K562 (cell line): ENCODE results near the gene TMEM164.

Source experiments
- EP300 ChIP-seq: IDR thresholded peaks from 2 replicates; pipeline ENCODE4 v1.6.1; 2012; ENCODE audit warnings: low read length, improper control_type of control experiment
- SAFB2 ChIP-seq: fragments of 200-400 bp; formaldehyde crosslinking; IDR thresholded peaks from 2 replicates; pipeline ENCODE4 v1.6.1; 2018; ENCODE audit warnings: borderline replicate concordance, low read length, low read depth, moderate library complexity; ENCODE audit not compliant: severe bottlenecking
- SMAD4 ChIP-seq: fragments of 250-450 bp; sonication (Bioruptor Pico); conservative IDR thresholded peaks from 2 replicates; pipeline ENCODE4 v1.8.0; 2021; ENCODE audit warnings: inconsistent platforms, mild to moderate bottlenecking, moderate library complexity

DNA sequence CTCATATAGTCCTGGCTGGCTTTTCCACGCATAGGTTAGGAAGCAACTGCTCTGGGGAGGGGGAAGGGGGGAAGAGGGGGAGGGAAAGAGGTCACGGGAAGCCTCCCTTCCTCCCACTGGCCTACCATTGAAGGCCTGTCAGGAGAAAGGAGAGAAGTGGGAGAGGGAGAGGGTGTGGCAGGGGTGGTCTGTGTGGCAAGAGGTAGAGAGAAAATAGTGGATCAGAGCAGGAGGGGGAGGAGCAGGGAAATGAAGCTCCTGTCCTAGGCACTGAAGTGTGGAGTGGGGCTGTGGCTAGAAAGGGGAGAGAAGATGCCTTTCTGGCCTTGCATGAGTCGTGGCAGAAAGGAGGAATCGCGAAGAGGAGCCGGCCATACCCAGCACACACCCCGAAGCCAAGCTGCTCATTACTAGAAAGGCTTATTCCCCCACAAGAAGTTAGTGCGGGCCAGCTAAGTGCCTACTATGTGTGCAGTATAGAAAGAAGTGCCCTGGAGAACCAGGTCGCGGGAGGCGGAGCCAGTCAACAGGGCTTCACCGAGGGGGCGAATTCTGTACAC, 1.1 kb upstream of the TMEM164 start:
- no peak for TF ChIP-seq EP300
- no peak for TF ChIP-seq SAFB2
- no peak for TF ChIP-seq SMAD4 (CRISPR knock-in tag)
